ENCODE data around the gene LCP1. TPM values are rescaled to one million over a fixed set of nuclear protein-coding genes. Genes with fewer than 3 reads are reported as not detected.

Gene LCP1
- total RNA-seq, 1 experiment from 2014 or later = 1.5 TPM

GRCh38 chr13:46179969-46180763 lies 1.8 kb downstream of the LCP1 start:
- intact Hi-C loops (cut with micrococcal nuclease; ENCODE audit: unreplicated experiment) = no loop called here
- no peak overlapping the region for H3K4me3 ChIP-seq (ENCODE audit: low read depth in 2 of 2, low read length in 2 of 2)
- POLR2A ChIA-PET = no interaction called here
- no peaks in the 10 kb centered on the region for H3K9me3 ChIP-seq (ENCODE audit: control insufficient read depth, insufficient read depth, low read depth, low read length)
- no TSS peak for BruUV-seq (replicated peaks)
- CTCF ChIA-PET = no interaction called here
- no peak for ATAC-seq
- no peak for DNase-seq (ENCODE audit: low read depth, low spot score)
- H3K4me1 ChIP-seq (ENCODE audit: control insufficient read depth, insufficient read depth, low read length) = no peaks in the 10 kb centered on the region
- H3K27ac ChIP-seq (ENCODE audit: low read length) = no peak overlapping the region
- TF ChIP-seq POLR2AphosphoS5 (IDR thresholded peaks at IDR 0.05; ENCODE audit: low read depth, low read length) = no peak
- TF ChIP-seq CTCF (IDR thresholded peaks at IDR 0.05) = no peak
- no peak for TF ChIP-seq SIN3A (IDR thresholded peaks at IDR 0.05; ENCODE audit: borderline replicate concordance, insufficient read depth, low read depth, low read length)
- TF ChIP-seq TCF7L2 (IDR thresholded peaks at IDR 0.05; ENCODE audit: low read depth, low read length) = no peak
- TF ChIP-seq REST (IDR thresholded peaks at IDR 0.05; ENCODE audit: insufficient read depth in 1 of 2, low read depth in 2 of 2, low read length in 1 of 2) = no peak
- no peaks in the 10 kb centered on the region; the same call in 1 of the 2 replicates for H3K27me3 ChIP-seq (ENCODE audit: control insufficient read depth, insufficient read depth, low read length)
- H3K36me3 ChIP-seq (ENCODE audit: control insufficient read depth, insufficient read depth, low read length) = no peaks in the 10 kb centered on the region
- in situ Hi-C loops (cut with HindIII; ENCODE audit: low pct_unique_long_range_greater_than_20kb, low sequenced_read_pairs) = no loop called here

GRCh38 chr13:46179491-46179908 lies 2.5 kb downstream of the LCP1 start:
- DNase-seq (ENCODE audit: low read depth, low spot score) (no peak), ATAC-seq (no peak)
- no peaks in the 10 kb centered on the region for H3K4me1 ChIP-seq (ENCODE audit: control insufficient read depth, insufficient read depth, low read length)
- intact Hi-C loops (cut with micrococcal nuclease; ENCODE audit: unreplicated experiment) = no loop called here
- no peaks in the 10 kb centered on the region for H3K36me3 ChIP-seq (ENCODE audit: control insufficient read depth, insufficient read depth, low read length)
- POLR2A ChIA-PET = no interaction called here
- CTCF ChIA-PET = interaction anchor here (0.6 kb wide), 1 partner anchor 1674 kb away, joined by 3 read pairs; no protein-coding TSS in a partner anchor
- BruUV-seq (replicated peaks) = no TSS peak
- TF ChIP-seq REST (IDR thresholded peaks at IDR 0.05; ENCODE audit: insufficient read depth in 1 of 2, low read depth in 2 of 2, low read length in 1 of 2) (no peak), POLR2AphosphoS5 (IDR thresholded peaks at IDR 0.05; ENCODE audit: low read depth, low read length) (no peak), SIN3A (IDR thresholded peaks at IDR 0.05; ENCODE audit: borderline replicate concordance, insufficient read depth, low read depth, low read length) (no peak), CTCF (IDR thresholded peaks at IDR 0.05) (no peak), TCF7L2 (IDR thresholded peaks at IDR 0.05; ENCODE audit: low read depth, low read length) (no peak)
- no peak overlapping the region for H3K27ac ChIP-seq (ENCODE audit: low read length)
- H3K27me3 ChIP-seq (ENCODE audit: control insufficient read depth, insufficient read depth, low read length) = no peaks in the 10 kb centered on the region; the same call in 1 of the 2 replicates
- no peak overlapping the region for H3K4me3 ChIP-seq (ENCODE audit: low read depth in 2 of 2, low read length in 2 of 2)
- no peaks in the 10 kb centered on the region for H3K9me3 ChIP-seq (ENCODE audit: control insufficient read depth, insufficient read depth, low read depth, low read length)
- in situ Hi-C loops (cut with HindIII; ENCODE audit: low pct_unique_long_range_greater_than_20kb, low sequenced_read_pairs) = no loop called here

All from Panc1 (cell line).